Right ventricle myocardium superior (tissue), 1 donor: ENCODE measurements around the gene TNPO3. TPM values are rescaled to one million over a fixed set of nuclear protein-coding genes. Genes with fewer than 3 reads are reported as not detected.

ENCODE experiments used
- ATAC-seq: fragments of 200-7000 bp; cut with Tn5 transposase; one replicate; pipeline ENCODE4 v1.9.1; 2020; ENCODE audit warnings: mild to moderate bottlenecking; ENCODE audit not compliant: poor library complexity
- DNase-seq: peaks from one replicate; pipeline ENCODE4 v3.0.0-alpha.2; 2020
- intact Hi-C: fragments of 100-400 bp; cut with DNase I; formaldehyde crosslinking; loops from one replicate; pipeline ENCODE4 v1.11.2; 2022
- total RNA-seq: library from RNA; stranded (reverse); fragmentation: NEBNext Ultra II Directional; extraction: Animal tissue kit (Norgen Biotek cat#: 25700); gene quantifications from one replicate; pipeline ENCODE4 v1.2.1, GENCODE V29; 2021
- donor health status: DM: no; HTN: yes; CAD: no; lungs with severe emphysema.

Gene TNPO3
- total RNA-seq, 1 donor from 2014 or later, result 32.8 TPM

DNA sequence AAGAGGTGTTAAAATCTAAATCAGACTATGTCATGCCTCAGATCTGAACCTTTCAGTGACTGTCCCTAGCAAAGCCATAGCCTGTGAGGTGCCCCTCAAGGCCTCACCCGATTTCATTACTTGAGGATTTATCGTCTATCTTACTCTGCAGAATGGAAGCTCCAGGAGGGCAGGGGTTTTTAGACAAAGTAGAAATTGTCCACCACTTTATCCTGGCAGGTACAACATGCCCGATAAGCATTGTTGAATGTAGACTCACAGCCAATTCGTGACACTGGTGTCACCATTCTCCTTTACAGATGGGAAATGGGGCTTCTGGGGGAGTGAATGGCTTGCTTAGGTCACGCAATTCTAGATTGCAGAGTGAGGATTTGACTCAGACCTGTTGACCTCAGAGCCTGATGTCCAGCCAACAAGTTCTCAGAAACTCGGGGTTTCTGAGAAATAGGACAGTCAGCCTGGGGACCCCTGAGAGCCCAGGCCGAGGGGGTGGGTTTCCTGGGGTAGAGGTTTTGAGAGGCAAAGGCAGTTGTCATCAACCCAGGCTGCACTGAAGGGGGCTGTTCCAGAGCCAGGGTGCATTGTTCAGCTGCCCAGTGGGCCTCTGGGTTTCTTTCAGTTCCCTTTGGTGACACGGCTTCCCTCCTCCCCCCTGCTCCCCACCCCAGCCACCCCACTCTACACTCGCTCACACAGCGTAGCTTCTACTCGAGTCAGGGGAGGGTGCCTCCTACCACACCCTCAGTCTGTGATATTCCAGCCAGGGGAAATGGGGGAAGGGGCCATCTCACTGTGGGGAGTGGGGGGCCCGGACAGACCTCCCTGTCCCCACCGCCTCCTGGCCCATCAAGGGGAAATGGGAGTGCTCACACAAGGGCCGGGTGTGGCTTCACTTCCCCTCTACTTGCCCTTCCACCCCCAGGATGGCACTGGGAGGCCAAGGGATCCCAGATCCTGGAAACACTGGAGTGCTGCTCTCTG is 120.3 kb downstream of the TNPO3 start:
- ATAC-seq (peak; percentile 42), DNase-seq (peak; percentile 49)
- intact Hi-C loops, result no loop called here

DNA sequence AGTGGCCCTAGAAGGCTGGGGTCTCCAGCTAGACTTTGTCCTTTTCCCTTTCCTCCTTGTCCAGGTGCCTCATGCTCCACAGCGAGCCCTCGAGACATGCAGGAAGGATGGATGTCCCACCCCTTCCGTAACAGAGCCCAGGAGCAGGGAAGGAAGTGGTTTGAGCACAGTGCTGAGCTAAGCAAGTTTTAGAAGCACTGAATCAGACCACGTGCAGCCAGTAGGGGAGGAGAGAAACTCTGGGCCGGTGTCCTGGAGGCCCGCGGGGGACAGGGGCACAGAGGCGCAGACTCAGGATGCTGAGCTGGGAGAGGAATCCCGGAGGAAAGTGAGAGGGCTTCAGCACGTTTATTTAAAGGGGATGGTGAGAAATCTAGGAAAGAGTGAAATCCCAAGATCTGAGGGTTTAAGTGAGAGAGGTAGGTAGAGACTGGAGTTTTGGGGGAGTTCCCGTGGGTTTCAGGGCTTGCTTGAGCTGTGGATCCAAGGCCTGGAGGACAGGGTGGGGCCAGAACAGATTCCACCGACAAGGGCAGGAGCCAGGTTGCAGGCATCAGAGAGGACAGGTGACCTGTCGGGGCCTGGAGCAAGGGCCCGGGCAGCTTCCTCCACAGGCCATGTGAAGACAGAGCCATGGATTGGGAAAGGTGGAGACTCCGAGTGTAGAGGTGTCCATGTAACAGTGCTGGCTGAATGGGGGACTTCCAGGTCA is 121.6 kb downstream of the TNPO3 start:
- ATAC-seq (peak; percentile 66), DNase-seq (peak; percentile 60)
- intact Hi-C loops, result no loop called here

DNA sequence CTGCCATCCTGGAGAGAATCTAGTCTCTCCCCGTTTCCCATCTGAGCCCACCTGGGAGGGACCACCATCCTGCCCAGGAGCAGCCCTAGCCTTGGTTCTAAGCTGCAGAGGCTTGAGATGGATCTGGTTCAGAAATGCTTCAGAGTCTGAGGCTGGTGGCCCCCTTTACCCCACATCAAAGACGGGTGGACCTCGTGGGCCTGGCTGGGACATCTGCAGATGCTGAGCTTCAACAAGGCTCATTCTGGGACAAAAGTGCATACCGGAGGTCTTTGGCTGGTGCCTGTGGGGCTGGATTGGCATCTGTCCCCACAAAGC is 122.1 kb downstream of the TNPO3 start:
- DNase-seq (no peak), ATAC-seq (no peak)
- intact Hi-C loops, result no loop called here

DNA sequence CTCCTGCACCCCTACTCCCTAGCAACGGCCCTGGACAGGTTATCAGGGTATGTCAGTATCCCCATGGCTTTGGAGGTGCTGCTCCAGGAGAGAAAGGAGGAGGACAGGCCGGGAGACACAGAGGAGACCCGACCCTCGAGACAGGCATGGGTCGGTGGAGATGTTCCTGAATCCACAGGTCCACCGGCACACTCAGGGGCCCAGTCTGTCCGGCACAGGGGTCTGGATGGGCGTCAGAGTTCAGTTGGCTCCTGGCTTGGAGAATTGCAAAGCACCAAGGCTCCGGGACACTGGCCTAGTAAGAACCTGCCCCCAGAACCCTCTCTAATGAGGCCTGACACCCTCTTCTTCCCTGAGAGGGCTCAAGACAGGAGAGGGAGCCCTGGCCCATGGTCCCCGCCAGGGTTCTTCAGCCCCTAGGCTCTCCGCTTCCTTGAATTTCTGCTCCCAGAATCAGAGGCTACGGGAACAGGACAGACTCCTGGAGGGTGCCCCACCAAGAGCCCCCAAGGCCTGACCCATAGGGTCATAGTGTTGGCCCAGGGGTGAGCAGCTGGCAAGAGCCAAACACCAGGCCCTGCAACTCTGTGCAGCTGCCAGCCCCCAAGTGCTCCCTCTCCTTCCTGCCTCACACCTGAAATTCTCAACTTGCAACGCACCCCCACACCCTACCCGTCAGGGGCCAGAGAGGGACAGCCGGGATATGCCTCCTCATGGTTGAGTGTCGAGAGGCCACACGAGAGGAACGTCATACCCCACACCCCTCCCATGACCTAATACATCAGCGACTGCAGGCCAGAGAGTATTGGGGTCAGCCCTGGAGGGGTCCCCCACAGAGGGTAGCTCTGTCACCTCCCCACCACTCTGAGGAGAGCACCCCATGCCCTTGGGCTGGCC is 122.7 kb downstream of the TNPO3 start:
- intact Hi-C loops, result no loop called here
- ATAC-seq, result no peak
- DNase-seq, result peak; percentile 29

- peak; percentile 37 for DNase-seq
Measured at GRCh38 chr7:128931190-128931798, 123.6 kb downstream of the TNPO3 start.

DNA sequence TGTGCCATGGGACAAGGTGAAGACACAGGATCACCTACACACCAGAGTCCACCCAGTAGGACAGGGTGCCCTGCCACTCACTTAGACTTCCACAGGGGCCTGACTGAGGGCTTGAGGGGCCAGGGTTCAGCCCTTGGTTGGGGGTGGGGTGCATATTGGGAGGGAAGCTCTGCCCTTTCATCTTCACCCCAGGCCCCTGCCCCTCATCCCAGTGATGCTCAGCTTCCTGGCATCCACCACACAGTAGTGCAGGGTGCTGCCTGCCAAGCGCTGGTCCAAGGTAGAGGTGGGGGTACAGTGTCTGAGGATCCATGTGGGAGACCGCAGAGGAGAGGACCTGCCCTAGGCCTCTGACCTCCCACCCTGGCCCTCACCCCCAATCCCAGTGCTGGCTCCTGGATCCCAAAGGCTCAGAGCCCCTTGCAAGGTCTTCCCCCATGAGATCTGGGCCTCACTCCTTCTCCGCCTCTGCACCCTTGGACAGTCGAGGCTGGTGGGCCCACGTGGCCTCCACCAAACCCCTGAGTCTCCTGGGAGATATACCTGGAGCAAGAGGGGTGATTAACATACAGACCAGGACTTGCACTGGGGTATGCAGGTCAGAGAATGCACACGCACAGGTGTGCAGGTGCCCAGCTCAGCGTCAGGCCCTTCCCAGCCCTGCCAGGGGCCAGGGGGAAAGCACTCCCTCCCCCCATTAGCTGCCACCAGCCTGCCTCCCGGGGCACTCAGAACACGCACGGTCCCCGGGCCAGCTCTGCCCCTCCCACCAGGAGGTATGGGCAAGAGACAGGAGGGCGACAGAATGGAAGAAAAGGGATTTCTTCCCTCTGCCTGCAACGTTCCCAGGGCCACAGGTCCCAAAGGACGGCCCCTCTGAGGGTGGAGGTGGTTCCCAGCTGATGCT is 125.8 kb downstream of the TNPO3 start:
- ATAC-seq (no peak), DNase-seq (peak; percentile 22)
- intact Hi-C loops, result no loop called here

More at GRCh38 chr7:128931190-128931798, 123.6 kb downstream of the TNPO3 start:
- intact Hi-C loops, result no loop called here
- no peak for ATAC-seq

DNA sequence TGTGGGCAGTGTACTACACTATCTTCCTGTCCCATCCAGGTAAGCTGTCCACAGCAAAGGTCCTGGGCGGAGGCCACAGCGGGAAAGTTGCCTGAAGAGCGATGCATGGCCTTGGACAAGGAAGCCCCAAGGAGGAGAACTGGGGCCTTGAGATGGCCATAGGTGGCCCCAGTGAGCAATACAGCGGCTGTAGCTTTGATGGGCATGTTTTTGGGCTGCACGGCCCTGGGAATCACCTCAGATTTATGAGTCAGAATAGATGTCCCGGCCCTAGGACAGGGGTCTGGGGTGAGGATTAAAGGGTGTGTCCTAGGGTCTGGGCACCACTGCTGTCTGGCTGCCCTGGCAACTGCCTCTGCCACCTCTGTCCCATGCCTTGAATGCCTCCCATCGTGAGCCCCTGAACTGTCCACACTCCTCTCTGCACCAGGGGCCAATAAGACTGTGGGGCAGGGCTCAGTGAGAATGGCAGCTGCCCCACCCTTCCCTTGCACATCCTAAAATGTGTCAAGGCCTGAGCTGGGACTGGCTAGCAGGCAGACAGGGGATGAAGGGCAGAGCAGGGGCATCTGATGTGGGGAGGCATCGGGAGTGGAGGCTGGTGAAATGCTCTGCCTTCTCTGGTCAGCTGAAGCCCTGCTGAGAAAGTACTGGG is 126.6 kb downstream of the TNPO3 start:
- ATAC-seq (no peak), DNase-seq (peak; percentile 10)
- intact Hi-C loops, result no loop called here

DNA sequence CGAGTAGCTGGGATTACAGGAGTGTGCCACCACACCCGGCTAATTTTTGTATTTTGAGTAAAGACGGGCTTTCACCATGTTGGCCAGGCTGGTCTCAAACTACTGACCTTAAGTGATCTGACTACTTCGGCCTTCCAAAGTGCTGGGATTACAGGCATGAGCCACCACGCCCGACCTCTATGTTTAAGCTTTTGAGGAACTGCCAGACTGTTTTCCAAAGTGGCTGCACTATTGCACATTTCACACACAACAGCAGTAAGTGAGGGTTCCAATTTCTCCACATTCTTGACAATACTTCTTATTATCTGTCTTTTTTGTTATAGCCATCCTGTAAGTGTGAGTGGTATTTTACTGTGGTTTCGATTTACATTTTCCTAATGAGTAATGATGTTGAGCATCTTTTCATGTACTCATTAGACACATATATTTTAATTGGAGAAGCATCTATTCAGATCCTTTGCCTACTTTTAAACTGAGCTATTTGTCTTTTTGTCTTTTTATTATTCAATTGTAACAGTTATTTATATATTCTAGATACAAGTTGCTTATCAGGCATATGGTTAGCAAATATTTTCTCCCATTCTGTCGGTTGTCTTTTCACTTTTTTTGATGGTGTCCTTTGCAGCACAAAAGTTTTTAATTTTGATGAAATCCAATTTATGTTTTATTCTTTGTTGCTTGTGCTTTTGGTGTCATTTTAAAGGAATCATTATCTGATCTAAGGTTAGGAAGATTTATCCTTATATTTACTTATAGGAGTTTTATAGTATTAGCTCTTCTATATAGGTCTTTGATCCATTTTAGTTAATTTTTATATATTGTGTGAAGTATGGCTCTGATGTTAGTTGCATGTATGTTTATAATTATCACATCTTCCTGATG is 130.0 kb downstream of the TNPO3 start:
- intact Hi-C loops, result no loop called here
- ATAC-seq (no peak), DNase-seq (no peak)

- intact Hi-C loops, result no loop called here
- ATAC-seq (no peak), DNase-seq (no peak)
Measured at GRCh38 chr7:128923411-128923800, 131.5 kb downstream of the TNPO3 start.

GRCh38 chr7:128922496-128923410 is 132.2 kb downstream of the TNPO3 start:
- peak; percentile 11 for DNase-seq
- ATAC-seq, result no peak
- intact Hi-C loops, result no loop called here

- intact Hi-C loops, result no loop called here
- ATAC-seq (no peak), DNase-seq (no peak)
Measured at GRCh38 chr7:128921866-128922440, 133.0 kb downstream of the TNPO3 start.

DNA sequence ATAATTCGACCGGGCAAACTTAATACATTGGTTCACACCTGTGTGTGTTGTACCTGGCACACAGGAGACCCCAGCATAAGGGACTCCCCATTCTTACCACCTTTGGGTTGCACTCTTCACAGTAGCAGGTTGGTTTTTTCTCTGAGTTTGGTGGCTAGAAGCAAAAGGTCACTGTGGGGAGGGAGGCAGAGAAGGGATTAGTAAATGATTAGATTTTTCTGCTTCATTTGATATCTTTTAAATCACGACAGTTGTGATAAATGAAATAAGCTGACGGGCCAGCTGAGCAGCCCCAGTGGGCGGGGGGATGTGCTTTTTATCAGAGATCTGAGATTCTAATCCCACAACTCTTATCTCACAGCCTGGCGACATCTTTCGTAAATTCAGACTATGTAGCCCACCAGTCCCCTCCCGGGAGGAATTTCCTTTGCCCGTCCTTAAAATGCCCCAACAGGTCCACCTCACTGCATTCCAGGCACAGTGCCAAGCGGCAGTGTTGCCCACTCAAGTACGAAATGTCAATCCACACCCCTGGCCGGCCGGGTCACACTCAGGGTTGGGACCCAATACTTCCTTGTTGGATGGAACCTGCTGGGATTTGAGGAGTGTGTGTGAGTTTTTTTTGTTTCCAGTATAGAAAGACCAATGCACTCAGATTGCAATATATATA is 133.9 kb downstream of the TNPO3 start:
- intact Hi-C loops, result no loop called here
- DNase-seq, result peak; percentile 41
- ATAC-seq, result no peak

DNA sequence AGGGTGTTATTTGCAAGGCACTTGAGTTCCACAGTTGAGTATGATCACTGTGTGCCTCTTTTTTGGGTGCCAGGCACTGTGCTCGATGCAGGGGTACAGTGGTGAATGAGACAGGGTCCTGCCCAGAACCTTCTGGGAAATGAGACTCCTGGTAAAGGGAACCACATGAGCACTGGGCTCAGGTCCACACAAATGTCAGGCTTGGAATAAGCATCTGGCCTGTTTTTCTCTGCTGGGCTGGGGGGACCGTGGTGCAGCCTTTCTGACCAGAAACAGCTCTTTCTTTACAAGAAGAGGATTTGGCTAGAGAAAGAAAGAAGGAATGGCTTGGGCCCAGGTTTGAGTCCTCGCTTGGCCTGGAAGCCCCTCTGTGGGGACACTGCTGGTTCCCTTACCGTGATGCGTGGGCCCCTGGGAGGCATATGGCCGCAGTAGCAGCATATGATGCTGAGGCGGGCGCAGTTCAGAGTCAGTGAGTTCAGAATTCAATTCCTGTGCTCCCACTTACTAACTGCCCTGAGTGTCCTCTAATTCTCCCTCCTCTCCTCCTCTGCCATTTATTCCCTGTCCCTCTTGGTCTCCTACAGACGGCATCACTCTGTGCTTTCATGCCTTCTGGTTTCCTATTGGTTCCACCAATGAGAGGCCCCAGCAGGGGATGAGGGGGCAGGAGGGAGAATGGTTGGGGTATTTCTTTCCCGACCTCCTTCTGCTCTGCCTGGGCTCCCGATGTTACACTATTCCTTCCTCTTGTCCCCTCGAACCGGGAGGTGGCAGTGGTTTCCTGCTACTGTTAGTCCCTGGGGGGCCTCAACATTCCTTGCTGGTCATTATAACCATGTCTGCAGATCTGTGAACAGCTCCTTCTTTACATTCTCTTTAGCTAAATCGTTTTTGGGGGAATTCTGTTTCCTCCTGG is 134.8 kb downstream of the TNPO3 start:
- DNase-seq (no peak), ATAC-seq (no peak)
- intact Hi-C loops, result no loop called here
